T-helper 2 cell (primary cell): ENCODE measurements around the gene SYT15B.
"Not testable (repeated sequence)": the region's sequence is repeated elsewhere in the genome, so short reads cannot be mapped to it uniquely, and the experiment has no call there.

Experiments
- DNase-seq, 5 experiments: peaks; one replicate each; pipeline versions ENCODE4 v3.0.0 to v3.0.0-alpha.2; 2012 to 2022
- total RNA-seq, 2 donors: gene quantifications; one replicate each; lab custom pipeline; 2026; lab: John Stamatoyannopoulos, UW

The SYT15B gene
- 0 reads per million in 2 donors for total RNA-seq

DNA sequence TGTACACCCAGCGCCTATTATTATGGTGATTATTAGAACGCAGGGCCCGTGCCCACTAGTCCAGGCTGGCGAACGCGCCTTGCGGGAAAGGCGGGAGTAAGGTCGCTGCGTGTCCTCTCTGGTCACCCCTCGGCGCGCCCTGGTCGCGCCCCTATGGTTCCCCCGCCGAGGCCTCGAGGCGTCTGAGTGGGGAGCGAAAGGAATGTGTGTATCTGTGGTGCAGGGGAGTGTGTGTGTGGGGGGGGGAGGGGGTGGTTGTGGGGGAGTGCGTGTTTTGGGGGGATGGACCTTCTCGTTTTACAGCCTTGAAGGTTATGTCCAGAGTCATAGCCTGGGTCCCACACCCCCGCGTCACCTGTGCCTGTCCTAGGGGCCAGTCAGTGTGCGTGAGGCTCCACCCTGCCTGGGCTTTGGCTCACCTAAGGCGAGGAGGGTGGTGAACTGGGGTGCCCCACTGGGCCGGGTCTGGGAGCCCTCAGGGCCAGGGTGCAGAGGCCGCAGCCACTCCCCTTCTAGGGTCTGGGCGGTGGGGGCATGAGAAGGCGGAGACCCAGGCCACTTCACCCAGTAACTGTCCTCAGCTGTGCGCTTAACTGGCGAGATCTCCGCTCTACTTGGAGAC, at the start of gene SYT15B:
Gene SYT15B, minus strand, starts transcription at position 39 of the 622 bp plus-strand sequence. CDS start 952 bp downstream, outside the sequence.
- DNase-seq = not testable (repeated sequence)

DNA sequence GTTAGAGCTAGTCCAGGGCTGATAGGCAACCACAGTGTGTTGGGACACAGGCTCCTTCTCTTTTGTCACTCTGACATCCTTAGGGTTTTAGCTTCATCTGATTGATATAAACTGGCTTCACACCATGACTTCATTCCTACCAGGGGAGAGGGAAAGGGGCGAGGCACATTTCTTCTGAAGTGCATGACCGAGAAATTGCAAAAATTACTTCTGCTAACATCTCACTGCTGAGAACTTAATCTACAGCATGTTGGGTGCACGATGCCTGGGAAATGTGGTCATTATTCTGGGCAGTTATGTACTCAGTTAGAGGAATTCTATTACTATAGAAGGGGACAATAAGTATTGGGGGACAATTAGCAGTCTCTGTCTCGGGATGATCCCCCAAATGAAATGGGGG, 16.2 kb upstream of the SYT15B start:
- not testable (repeated sequence) for DNase-seq

DNA sequence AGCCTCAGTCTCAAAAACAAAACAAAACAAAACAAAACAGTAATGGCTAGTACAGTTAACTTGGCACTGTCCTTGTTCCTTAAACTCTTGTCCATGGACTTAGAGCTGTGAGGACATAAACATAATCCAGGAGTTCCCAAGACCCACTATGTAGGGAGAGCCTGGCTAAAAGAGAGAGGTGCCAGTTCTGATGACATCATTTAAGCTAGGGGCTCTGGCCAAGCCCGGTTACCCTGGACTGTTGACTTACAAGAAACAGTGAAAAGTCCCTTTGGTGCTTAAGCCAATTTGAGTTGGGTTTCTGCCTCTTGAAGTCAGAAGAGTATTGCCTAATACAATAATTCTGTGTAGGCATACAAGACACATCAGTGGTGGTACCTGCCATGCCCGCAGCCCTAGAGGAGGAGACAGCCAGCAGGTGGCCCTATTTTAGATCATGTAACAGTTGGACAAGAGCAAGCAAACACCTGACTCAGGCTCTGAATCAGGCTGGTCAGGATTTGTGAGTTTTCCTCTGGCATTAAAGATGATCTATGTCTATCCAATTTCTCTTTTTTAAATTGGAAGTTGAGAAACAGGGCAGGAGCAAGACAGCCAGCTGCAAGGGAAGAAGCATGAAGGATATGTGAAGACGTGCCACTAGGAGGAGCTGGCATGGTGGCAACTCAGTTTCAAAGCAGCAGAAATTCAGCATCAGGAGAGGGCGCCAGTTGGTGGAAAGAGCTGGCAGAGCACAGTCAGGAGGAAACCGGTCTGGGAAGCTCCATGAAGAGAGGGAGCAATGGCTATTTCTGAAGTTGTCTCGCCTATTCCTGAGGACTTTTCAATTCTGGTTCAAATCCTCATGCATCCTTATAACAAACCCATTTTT, 12.2 kb upstream of the SYT15B start:
- peak in 1 of 5 experiments; percentile 58 for DNase-seq

DNA sequence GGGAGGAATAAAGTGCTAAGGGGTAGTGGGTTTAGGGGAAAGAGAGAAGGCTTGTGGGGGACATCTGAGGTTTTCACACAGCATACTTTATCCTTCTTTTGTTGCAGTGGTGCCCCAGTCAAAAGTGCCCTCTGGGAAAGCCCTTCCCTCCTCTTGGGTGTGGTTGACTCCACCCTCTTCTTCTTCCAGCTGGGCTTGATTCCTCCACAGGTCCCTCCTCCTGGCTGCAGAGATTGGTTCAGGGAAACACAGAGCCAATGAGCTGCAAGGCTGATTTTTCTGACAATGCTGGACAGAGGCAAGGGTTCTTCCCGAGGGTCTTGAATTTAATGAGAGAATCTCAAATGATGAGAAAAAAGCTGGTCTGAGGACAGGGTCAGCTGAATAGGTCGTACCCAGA, 7.4 kb upstream of the SYT15B start:
- DNase-seq = not testable (repeated sequence)

DNA sequence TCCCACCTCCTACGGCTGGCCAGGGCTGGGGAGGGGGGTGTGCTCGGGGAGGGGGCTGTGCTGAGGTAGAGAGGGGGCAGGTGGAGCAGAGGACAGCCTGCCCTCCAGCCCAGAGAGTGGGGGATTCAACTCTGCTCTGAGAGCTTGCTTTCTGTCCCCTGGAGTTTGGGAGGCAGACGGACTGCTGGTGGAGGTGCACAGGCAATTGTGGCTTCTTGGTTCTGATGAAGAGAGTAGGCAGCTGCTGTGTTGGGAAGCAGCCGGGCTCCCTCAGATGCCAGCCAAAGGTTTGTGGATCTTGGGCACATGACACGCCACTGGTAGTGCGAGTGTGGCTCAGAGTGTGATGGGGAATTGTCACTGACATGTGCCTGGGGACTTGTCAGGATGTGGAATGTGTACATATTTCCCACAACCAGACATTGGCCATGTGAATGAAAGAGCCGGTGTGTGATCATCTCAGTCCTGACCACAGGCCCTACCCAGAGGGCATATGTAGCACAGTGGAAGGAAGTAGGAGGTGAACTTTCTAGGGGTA, 5.3 kb upstream of the SYT15B start:
- not testable (repeated sequence) for DNase-seq

DNA sequence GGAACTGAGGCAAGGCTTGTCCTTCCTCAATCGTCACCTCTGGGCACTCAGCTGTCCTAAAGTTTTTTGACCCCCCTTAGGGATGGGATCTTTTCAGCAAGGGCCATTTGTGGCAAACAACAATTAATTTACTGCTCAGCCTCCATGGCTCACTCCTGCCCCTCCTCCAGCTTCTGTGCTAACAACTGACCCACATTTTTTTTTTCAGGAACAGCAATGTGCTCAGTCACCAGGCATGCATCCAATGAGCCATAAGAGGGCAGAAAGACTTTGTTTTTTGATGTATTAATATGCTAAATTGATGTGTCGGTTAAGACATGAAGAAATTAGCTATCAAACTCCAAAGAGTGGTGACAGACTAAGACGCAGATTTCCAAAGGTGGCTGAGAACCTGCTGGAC, 4.7 kb upstream of the SYT15B start:
- DNase-seq = not testable (repeated sequence)

DNA sequence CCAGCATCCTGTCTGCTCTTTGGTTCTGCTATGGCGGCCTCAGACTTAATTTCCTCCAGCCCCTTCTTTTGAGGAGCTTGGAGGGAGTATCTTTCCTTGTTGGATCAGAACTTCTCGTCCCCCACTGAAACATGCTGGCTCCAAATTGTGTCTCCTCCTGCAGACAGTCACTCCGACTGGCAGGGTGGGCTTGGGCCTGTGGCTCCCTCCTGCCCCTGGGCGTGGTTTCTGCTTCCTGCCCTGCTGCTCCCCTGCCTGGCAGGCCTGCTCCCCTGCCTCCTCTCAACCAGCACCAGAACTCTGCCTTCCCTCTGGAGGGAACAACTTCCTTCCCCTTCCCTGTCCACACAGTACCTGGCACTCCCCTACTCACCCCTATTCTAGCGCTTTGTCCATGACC, 3.8 kb upstream of the SYT15B start:
- DNase-seq = not testable (repeated sequence)

DNA sequence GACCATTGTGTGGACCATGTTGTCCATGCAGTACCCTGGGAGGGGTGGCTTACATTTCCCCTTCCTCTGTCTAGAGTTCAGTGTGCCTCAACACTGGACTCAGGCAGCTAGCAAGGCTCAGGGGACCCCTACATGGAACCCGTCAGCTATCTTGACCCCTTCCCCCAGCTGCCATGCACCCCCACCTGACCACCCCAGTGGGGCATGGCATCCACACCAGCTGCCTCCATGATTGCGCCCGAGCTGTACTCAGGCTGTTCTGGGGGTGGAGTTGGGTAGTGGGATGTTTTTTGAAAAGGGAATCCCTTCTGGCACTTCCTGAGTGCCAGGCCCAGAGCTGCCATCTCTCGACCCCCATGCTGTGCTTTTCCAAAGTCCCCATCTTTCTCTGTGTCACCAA, 1.8 kb upstream of the SYT15B start:
- not testable (repeated sequence) for DNase-seq

DNA sequence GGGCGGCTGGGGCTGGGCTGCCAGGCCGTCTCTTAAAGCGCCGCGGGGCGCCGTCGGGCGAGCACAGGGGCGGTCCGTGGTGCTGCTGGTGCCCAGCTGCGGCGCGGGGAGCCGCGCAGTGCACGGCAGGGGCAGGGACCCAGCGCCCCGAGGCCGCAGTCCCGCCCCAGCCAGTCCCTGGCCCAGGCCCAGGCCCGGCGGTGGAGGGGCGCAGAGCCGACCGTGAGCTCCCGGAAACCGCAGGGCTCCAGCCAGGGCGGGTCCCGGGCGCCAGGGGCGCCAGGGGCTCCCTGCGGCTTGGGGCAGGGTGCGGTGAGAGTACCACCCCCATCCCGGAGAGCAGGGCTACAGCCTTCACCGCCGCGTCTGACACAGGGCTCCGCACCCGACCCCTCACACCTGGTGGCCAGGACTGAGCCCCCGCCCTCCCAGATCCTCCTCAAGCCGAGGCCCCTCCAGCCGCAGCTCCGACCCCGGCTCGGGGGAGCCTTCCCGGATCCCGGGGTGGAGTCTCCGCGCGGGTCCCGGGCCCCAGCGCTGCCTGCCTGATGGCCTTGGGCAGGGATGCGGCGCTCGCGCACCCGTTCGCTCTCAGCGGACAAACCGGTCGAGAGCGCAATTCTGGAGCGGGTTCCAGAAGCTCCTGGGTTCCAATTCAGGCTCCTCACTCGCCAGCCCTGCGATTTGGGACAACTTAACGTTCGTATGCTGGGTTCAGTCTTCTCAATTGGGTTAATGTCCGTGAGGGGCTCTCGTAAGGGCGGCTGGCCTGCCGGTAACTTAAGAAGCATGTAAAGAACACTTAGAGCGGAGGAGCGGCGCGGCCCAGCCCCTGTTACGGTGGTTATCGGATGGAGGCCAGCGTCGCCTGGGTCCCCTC, 478 bp downstream of the SYT15B start:
- DNase-seq = peak in 1 of 5 experiments; percentile 1

DNA sequence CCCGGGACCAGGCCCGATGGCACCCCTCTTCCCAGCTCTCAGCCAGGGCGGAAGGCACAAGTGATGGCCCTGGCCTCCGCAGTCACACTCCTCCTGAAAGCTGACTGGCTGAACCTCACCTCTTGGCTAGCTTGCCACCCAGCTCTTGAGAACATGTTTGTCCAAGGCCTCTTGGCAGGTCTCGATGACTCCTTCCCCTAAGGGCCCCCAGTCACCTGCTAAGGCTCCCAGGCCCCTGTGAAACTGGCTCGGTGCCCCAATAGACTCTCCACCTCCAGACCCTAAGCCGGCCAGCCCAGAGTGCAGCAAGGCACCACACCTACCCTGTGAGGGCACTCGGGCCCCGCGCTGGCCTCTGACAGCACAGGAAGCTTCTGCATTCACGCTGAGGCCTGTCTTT, 4.5 kb downstream of the SYT15B start:
- DNase-seq = not testable (repeated sequence)

DNA sequence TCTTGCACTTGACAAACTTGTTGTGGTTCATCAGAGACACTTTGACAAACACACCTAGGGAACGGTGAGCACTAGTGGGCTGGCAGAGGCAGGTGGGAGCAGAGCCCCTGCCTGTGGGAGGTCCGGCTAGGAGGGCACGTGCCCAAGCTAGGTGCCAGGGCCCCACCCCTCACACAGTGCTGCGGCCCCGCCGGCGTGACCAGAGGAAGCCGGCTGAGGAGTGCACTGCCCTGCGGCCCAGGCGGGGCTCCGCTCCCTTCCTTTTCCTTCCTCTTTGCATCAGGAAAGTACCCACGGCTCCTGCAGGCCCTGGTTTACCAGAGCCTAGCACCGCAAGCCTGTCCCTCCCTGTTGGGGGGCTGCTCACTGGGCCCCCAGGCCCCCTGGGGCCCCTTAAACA, 7.2 kb downstream of the SYT15B start:
- DNase-seq = not testable (repeated sequence)

DNA sequence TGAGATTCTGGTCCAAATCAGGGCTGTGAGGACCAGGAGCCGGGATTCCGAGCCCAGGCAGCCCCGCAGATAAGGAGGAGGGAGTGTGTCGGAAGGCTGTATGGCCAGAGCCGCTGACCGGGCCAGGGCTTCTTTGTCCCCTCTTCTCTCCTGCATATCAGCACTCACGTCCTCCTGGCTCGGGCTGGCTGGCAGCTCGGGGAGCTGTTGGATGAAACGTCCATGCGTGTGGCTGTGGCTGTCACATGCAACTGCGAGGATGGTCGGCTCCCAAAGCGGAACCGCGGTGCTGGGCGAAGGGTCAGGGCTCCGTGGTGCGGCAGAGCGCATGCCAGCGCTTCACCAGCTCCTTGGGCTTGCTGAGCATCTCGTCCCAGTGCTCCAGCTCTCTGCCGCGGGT, 9.5 kb downstream of the SYT15B start:
- not testable (repeated sequence) for DNase-seq

DNA sequence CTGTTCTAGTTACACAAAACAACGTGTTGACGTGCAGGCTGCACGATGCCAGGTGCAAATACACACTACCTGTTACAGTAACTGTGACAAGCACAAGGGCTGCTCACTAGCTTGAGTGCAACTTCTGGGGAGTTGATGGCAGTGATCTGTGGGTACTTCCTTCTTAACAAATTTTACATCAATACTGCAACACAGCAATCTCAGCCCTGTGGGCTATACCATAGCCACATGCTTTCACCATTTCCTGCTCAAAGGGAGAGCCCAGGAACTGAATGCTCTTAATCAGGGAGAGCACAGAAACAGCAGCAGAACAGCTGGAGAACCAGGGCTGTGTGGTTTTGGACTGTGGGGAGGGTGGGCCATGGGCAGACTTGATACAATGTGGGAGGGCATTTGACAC, 10.2 kb downstream of the SYT15B start:
- not testable (repeated sequence) for DNase-seq

DNA sequence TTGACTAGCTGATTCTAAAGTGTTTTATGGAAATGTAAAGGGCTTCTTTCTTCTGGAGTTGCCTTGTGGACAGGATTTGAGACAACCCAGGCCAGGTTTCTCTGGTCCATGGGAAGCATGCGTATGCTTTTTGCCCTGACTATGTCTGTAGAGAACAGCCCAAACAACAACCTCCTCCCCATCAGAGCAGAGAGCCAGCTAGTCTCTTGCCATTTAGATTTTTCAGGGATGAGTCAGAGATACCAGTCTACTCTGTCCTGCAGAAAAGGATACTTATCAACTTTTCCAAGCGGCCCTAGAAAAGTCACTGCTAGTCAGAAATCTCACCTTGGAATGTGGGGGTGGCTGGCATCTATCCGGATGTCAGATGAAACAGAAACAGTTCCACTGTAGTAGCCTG, 11.6 kb downstream of the SYT15B start:
- DNase-seq = not testable (repeated sequence)

DNA sequence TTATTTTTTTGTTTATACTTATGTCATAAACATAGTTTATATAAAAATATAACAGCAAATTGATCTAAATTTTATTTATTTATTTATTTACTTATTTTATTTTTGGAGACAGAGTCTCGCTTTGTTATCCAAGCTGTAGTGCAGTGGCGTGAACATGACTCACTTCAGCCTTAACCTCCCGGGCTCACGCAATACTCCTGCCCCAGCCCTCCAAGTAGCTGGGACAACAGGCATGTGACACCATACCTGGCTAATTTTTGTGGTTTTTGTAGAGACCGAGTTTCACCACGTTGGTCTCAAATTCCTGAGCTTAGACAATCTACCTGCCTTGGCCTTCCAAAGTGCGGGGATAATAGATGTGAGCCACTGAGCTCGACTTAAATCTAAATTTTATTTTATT, 13.0 kb downstream of the SYT15B start:
- DNase-seq = not testable (repeated sequence)

DNA sequence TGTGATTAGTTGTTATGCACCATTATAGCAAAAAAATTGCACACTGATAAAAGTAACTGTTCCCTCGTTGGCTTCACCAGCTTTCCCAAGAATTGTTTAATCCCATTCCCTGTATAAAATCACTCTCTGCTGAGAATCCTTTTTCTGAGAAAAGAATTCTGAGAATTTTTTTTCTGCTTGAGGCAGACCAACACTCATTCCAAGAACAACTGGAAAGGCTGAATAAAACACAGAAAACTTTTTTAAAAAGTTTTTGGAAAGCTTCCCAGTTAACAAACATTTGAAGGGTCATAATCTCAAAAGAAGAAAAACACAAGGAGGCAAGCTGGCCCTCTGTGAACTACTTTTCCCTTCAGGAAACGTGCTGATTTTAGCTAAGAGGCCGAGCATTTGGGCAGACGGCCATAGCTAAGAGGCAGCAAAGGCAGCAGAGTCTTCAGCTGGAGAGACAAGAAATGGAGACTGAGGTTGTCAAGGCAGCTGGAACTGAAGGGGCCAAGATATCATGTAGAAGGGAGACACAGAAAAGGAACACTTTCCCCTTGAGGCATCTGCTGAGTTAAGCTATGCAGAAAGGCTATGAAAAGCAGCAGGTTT, 16.5 kb downstream of the SYT15B start:
- not testable (repeated sequence) for DNase-seq

DNA sequence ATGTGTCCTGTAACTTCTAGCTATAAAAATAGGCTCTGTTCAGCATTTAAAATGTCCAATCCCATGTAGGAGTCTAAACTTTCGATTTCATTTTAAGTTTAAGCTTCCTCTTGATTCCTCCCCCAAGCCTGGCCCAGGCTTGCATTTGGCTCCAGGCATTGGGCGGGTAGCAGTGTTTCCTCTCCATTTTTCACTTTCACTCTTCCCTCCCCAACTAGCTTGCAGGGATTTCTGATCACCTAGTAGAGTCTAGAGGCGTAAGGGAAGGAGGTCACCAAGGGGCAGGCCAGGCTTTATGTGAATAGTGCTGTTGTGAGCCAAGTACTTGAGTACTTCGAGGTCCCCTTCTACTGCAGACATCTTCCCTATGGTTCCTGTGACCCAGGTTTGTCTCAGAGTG, 18.5 kb downstream of the SYT15B start:
- not testable (repeated sequence) for DNase-seq

DNA sequence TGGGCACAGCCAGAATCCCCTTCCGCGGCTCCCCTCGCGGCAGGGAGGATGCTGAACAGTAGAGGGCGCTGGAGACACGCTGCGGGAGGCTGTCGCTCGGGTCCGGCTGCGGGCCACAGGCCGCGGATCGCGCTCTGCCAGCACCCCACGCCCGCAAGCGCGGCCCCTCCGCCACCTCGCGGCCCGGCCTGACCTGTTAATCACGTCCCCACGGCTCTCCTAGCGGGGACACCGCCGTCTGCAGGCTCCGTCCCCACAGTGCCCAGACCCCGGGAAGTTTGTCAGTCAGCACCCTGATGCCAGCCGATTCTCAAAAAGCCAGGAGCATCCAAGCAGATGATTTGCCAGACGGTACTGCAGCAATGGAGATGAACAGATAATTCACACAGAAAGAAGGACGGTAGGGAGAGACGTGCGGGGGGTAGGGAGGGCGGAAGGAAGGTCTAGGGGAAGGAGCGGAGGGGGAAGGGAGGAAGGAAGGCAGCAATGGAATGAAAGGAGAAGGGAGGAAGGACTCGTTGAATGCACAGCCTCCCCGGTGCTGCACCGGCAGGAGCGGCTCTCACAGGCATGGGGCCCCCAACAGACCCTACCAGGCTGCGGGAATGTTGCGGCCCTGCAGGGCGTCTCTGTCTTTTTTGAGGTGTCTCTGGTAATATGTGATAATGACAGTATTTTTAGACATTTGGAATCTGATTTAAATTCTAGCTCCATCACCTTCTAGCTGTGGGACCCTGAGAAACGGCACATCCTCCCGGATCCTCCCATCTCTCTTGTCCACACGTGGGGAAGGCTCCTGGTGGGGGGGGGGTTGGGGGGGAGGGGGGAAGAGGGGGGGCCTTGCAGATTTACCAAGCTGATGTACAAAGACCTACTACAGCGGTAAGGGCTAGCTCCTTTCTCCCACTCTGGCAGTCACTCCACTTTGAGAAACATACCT, 19.5 kb downstream of the SYT15B start:
- DNase-seq = peak in 1 of 5 experiments; percentile 5

DNA sequence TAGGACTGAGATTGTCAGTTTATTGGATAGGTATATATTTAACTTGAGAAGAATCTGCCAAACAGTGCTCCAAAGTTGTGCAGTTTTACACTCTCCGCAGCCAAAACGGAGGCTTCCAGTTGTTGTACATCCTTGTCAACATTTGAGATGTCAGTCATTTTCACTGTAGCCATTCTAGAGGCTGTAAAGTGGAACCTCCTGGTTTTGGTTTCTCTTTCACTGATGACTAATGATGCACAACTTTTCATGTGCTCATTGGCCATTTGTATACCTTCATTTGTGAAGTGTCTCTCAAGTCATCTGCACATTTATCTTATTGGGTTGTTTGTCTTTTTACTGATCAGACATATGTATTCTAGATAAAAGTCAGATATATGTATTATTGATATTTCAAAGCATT, 22.5 kb downstream of the SYT15B start:
- not testable (repeated sequence) for DNase-seq

DNA sequence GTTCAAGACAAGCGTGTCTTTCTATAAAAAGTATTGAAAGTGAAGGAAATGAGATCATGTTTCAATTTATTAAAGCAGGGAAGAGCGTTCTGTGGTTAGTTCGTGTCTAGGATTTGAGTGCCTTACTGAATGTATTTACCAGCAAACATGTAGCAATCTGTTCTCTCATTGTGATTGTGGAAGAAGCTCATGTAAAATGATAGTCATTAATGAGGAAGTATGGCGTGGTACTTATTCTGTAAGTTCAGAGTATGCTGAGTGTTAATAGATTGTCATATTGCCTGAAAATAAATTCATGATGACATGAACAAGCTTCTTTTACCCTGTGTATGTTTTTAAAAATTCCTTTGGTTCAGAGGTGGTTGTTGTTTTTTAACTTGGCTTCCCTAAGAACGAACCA, 32.5 kb downstream of the SYT15B start:
- not testable (repeated sequence) for DNase-seq

DNA sequence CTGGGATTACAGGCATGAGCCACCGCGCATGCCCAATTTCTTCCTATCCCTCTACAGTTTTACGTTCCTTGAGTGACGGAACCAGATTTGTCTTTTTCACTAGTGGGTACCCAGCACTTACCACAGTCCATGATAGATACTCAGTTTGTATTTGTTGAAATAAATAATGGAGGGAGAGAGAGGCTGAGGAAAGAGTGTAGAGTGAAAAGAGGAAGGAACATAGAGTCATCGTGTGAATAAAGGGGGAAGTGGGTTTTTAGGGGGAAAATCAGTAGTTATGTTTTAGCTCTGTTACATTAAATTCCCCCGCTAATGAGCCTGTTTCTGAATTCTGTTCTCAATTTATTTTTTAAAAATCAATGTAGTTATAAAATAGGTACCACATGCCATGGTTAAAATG, 37.7 kb downstream of the SYT15B start:
- DNase-seq = not testable (repeated sequence)
